H1 (cell line): ENCODE results near the gene OGDHL. TPM values are rescaled to one million over a fixed set of nuclear protein-coding genes. Genes with fewer than 3 reads are reported as not detected.

Experiments used
- CTCF ChIA-PET: fragments of 300-600 bp; sonication (Branson Sonifier 250); formaldehyde crosslinking; loops from one replicate; lab custom pipeline; 2021; ENCODE audit not compliant: partially characterized antibody; lab: Charles Lee
- POLR2A ChIA-PET: fragments of 300-600 bp; sonication (Branson Sonifier 250); formaldehyde crosslinking; loops from one replicate; lab custom pipeline; 2021; ENCODE audit warnings: inconsistent platforms; ENCODE audit not compliant: partially characterized antibody; lab: Charles Lee
- DNase-seq, 2 experiments: peaks; one replicate each; pipeline versions ENCODE4 v3.0.0 to v3.0.0-alpha.2; 2010 to 2022; ENCODE audit warnings: low spot score in 2 of 2, low read depth in 1 of 2, mixed read lengths in 1 of 2
- FAIRE-seq: peaks from 2 replicates; lab custom pipeline; 2011; peaks lifted over from hg19 to GRCh38; lab: Jason Lieb, UNC
- H2AFZ ChIP-seq: 2 replicates; pipeline ENCODE4 v1.8.1; 2012; ENCODE audit warnings: low read length, inconsistent platforms
- H2AK5ac ChIP-seq: 2 replicates; pipeline ENCODE4 v1.6.1; 2013; ENCODE audit warnings: low read depth, low read length
- H2BK120ac ChIP-seq: replicated peaks from 2 replicates; pipeline ENCODE3; 2013; ENCODE audit warnings: low read depth, low read length, inconsistent platforms
- H2BK12ac ChIP-seq: 2 replicates; pipeline ENCODE4 v1.6.1; 2013; ENCODE audit warnings: low read depth, low read length
- H2BK15ac ChIP-seq: 2 replicates; pipeline ENCODE4 v1.6.1; 2013; ENCODE audit warnings: low read length
- H2BK20ac ChIP-seq: 2 replicates; pipeline ENCODE4 v1.6.1; 2013; ENCODE audit warnings: low read length
- H2BK5ac ChIP-seq: 2 replicates; pipeline ENCODE4 v1.6.1; 2013; ENCODE audit warnings: low read depth, low read length
- H3K14ac ChIP-seq: 2 replicates; pipeline ENCODE4 v1.6.1; 2013; ENCODE audit warnings: inconsistent platforms; ENCODE audit not compliant: insufficient read length
- H3K18ac ChIP-seq: 2 replicates; pipeline ENCODE4 v1.6.1; 2013; ENCODE audit warnings: low read length; ENCODE audit errors: extremely low read depth
- H3K23ac ChIP-seq: 2 replicates; pipeline ENCODE4 v1.6.1; 2013; ENCODE audit warnings: inconsistent platforms; ENCODE audit not compliant: insufficient read length
- H3K23me2 ChIP-seq: 2 replicates; pipeline ENCODE4 v1.6.1; 2013; ENCODE audit warnings: low read depth, low read length
- H3K27ac ChIP-seq: 2 replicates; pipeline ENCODE4 v1.6.1; 2011; ENCODE audit warnings: low read depth, low read length, inconsistent platforms
- H3K27me3 ChIP-seq, 4 experiments: replicated peaks in 1 of 4; 1 replicate in 1 of 4; 2 replicates in 3 of 4; pipeline versions ENCODE4 v1.6.1 to v1.8.1; 2011 to 2013; ENCODE audit warnings: low read length in 3 of 4, mild to moderate bottlenecking in 3 of 4, inconsistent platforms in 2 of 4, mixed read lengths in 2 of 4, moderate library complexity in 1 of 4; ENCODE audit not compliant: control insufficient read depth in 3 of 4, insufficient read depth in 3 of 4; ENCODE audit errors: extremely low read depth in 1 of 4
- H3K36me3 ChIP-seq, 4 experiments: 2 replicates each; pipeline versions ENCODE4 v1.6.1 to v1.8.1; 2011 to 2013; ENCODE audit warnings: mild to moderate bottlenecking in 4 of 4, low read length in 3 of 4, moderate library complexity in 2 of 4, control low read depth in 1 of 4, inconsistent platforms in 1 of 4; ENCODE audit not compliant: insufficient read depth in 4 of 4, control insufficient read depth in 2 of 4
- H3K4ac ChIP-seq: replicated peaks from 2 replicates; pipeline ENCODE3; 2013; ENCODE audit warnings: low read length, low read depth, mixed read lengths, inconsistent platforms; ENCODE audit not compliant: insufficient read length
- H3K4me1 ChIP-seq, 4 experiments: replicated peaks in 1 of 4; 1 replicate in 1 of 4; 2 replicates in 3 of 4; pipeline versions ENCODE4 v1.6.1 to v1.8.1; 2011 to 2013; ENCODE audit warnings: low read length in 3 of 4, inconsistent platforms in 2 of 4, mixed read lengths in 1 of 4; ENCODE audit not compliant: insufficient read depth in 4 of 4, control insufficient read depth in 3 of 4
- H3K4me2 ChIP-seq, 2 experiments: 2 replicates each; pipeline versions ENCODE4 v1.6.1 to v1.8.1; 2011 to 2013; ENCODE audit warnings: low read depth in 2 of 2, low read length in 2 of 2, control low read depth in 1 of 2, inconsistent platforms in 1 of 2, mild to moderate bottlenecking in 1 of 2; ENCODE audit not compliant: insufficient read depth in 1 of 2
- H3K4me3 ChIP-seq, 4 experiments: fragments of 200-600, 300-600 bp in 1 of 4; sonication (generic), shearing (Covaris generic), sonication (Bioruptor Twin) in 1 of 4; 2 replicates each; pipeline versions ENCODE4 v1.5.1 to v1.8.1; 2011 to 2016; ENCODE audit warnings: low read length in 4 of 4, low read depth in 3 of 4, control low read depth in 2 of 4, inconsistent platforms in 2 of 4, mild to moderate bottlenecking in 2 of 4, mixed read lengths in 1 of 4, moderate library complexity in 1 of 4; ENCODE audit not compliant: insufficient read depth in 2 of 4; ENCODE audit errors: extremely low read depth in 1 of 4
- H3K56ac ChIP-seq: replicated peaks from 2 replicates; pipeline ENCODE3; 2013; ENCODE audit warnings: low read depth, mild to moderate bottlenecking, mixed read lengths, low read length, inconsistent platforms; ENCODE audit not compliant: insufficient read length
- H3K79me1 ChIP-seq: 2 replicates; pipeline ENCODE4 v1.6.1; 2013; ENCODE audit warnings: low read depth, low read length, control low read depth
- H3K79me2 ChIP-seq, 2 experiments: 2 replicates each; pipeline versions ENCODE4 v1.6.1 to v1.8.1; 2012 to 2013; ENCODE audit warnings: low read length in 2 of 2, mild to moderate bottlenecking in 2 of 2, inconsistent platforms in 1 of 2; ENCODE audit not compliant: insufficient read depth in 2 of 2, control insufficient read depth in 1 of 2
- H3K9ac ChIP-seq, 4 experiments: replicated peaks in 1 of 4; 1 replicate in 1 of 4; 2 replicates in 3 of 4; pipeline versions ENCODE4 v1.6.1 to v1.8.1; 2011 to 2013; ENCODE audit warnings: low read depth in 3 of 4, low read length in 3 of 4, control low read depth in 2 of 4, mild to moderate bottlenecking in 2 of 4, moderate library complexity in 2 of 4, inconsistent platforms in 1 of 4; ENCODE audit errors: extremely low read depth in 1 of 4
- H3K9me3 ChIP-seq, 2 experiments: 2 replicates each; pipeline versions ENCODE4 v1.6.1 to v1.8.1; 2012 to 2013; ENCODE audit warnings: mild to moderate bottlenecking in 2 of 2, moderate library complexity in 2 of 2, control low read depth in 1 of 2, inconsistent platforms in 1 of 2, low read depth in 1 of 2, low read length in 1 of 2, mixed read lengths in 1 of 2; ENCODE audit not compliant: insufficient read depth in 2 of 2
- H4K20me1 ChIP-seq, 2 experiments: replicated peaks in 1 of 2; 2 replicates each; pipeline versions ENCODE3 to v1.8.1; 2011 to 2013; ENCODE audit warnings: inconsistent platforms in 2 of 2, low read length in 2 of 2, mild to moderate bottlenecking in 1 of 2; ENCODE audit not compliant: insufficient read depth in 2 of 2, control insufficient read depth in 1 of 2
- H4K5ac ChIP-seq: 2 replicates; pipeline ENCODE4 v1.6.1; 2013; ENCODE audit warnings: low read length, low read depth, mixed read lengths, inconsistent platforms; ENCODE audit not compliant: insufficient read length
- H4K8ac ChIP-seq: 2 replicates; pipeline ENCODE4 v1.8.0; 2013; ENCODE audit warnings: mild to moderate bottlenecking, moderate library complexity, low read length, inconsistent platforms; ENCODE audit not compliant: insufficient read depth; ENCODE audit errors: extremely low read depth
- H4K91ac ChIP-seq: replicated peaks from 2 replicates; pipeline ENCODE3; 2013; ENCODE audit warnings: low read length, mixed read lengths, inconsistent platforms; ENCODE audit not compliant: insufficient read length
- ASH2L ChIP-seq: fragments of 200-600, 300-600 bp; sonication (generic); IDR thresholded peaks from one replicate; pipeline ENCODE4 v1.7.1; 2017; ENCODE audit warnings: low read length
- BCL11A ChIP-seq, 2 experiments: IDR thresholded peaks; one replicate each; pipeline ENCODE4 v1.6.1; 2011; ENCODE audit warnings: low read depth in 2 of 2, low read length in 2 of 2, mild to moderate bottlenecking in 2 of 2
- BRCA1 ChIP-seq: IDR thresholded peaks from 2 replicates; pipeline ENCODE4 v1.6.1; 2012; ENCODE audit warnings: low read depth, low read length, improper control_type of control experiment
- CBX5 ChIP-seq: fragments of 300-800, 300-1000 bp; sonication (generic); IDR thresholded peaks from 2 replicates; pipeline ENCODE4 v1.7.1; 2016; ENCODE audit warnings: antibody characterized with exemption, low read length, low read depth
- CHD1 ChIP-seq: IDR thresholded peaks from 2 replicates; pipeline ENCODE4 v1.6.1; 2012; ENCODE audit warnings: low read depth, low read length, improper control_type of control experiment
- JUN ChIP-seq: IDR thresholded peaks from 2 replicates; pipeline ENCODE4 v1.6.1; 2011; ENCODE audit warnings: low read depth, mild to moderate bottlenecking, improper control_type of control experiment, low read length
- JUND ChIP-seq: IDR thresholded peaks from 2 replicates; pipeline ENCODE4 v1.6.1; 2011; ENCODE audit warnings: mild to moderate bottlenecking, improper control_type of control experiment, low read length
- KDM5A ChIP-seq: fragments of 200-600 bp; IDR thresholded peaks from 2 replicates; pipeline ENCODE4 v1.7.1; 2012; ENCODE audit warnings: mild to moderate bottlenecking, low read length, inconsistent platforms, mixed read lengths
- MAFK ChIP-seq: IDR thresholded peaks from 2 replicates; pipeline ENCODE4 v1.6.1; 2012; ENCODE audit warnings: low read depth, mild to moderate bottlenecking, improper control_type of control experiment, low read length
- MAX ChIP-seq: IDR thresholded peaks from 2 replicates; pipeline ENCODE4 v1.6.1; 2012; ENCODE audit warnings: inconsistent platforms
- POU5F1 ChIP-seq: IDR thresholded peaks from 2 replicates; pipeline ENCODE4 v1.6.1; 2011; ENCODE audit warnings: low read depth, mild to moderate bottlenecking, low read length, moderate library complexity
- RAD21 ChIP-seq, 2 experiments: IDR thresholded peaks in 1 of 2; conservative IDR thresholded peaks in 1 of 2; 2 replicates each; pipeline ENCODE4 v1.6.1; 2011; ENCODE audit warnings: low read depth in 2 of 2, low read length in 2 of 2, improper control_type of control experiment in 1 of 2, inconsistent platforms in 1 of 2, mild to moderate bottlenecking in 1 of 2, moderate library complexity in 1 of 2
- SP2 ChIP-seq: IDR thresholded peaks from 2 replicates; pipeline ENCODE4 v1.6.1; 2012; ENCODE audit warnings: mild to moderate bottlenecking, low read length, inconsistent platforms
- SUZ12 ChIP-seq: fragments of 200-600 bp; sonication (generic); IDR thresholded peaks from 2 replicates; pipeline ENCODE4 v1.6.1; 2012; ENCODE audit warnings: mild to moderate bottlenecking, inconsistent platforms, low read length, moderate library complexity, mixed read lengths
- TEAD4 ChIP-seq: IDR thresholded peaks from 2 replicates; pipeline ENCODE4 v1.6.1; 2012; ENCODE audit warnings: low read depth, low read length, inconsistent platforms, mixed read lengths
- YY1 ChIP-seq: IDR thresholded peaks from 2 replicates; pipeline ENCODE4 v1.6.1; 2011; ENCODE audit warnings: low read depth, mild to moderate bottlenecking, low read length
- WGBS, 2 experiments: shearing (Covaris generic) in 1 of 2; methylation state at CpG; one replicate each; pipeline versions ENCODE4 v1.1.6 to v1.1.7; 2013 to 2015; ENCODE audit warnings: low lambda C conversion rate in 2 of 2, mixed read lengths in 2 of 2, inconsistent platforms in 1 of 2, low coverage in 1 of 2, missing lambda C conversion rate in 1 of 2; ENCODE audit not compliant: insufficient replicate concordance in 2 of 2, insufficient coverage in 1 of 2, insufficient read length in 1 of 2; ENCODE audit errors: extremely low coverage in 1 of 2, missing lambda C conversion rate in 1 of 2; 5-methylcytosine and 5-hydroxymethylcytosine counted together
- polyA plus RNA-seq, 7 experiments: library from polyadenylated mRNA; depleted of rRNA in 3 of 7; stranded (reverse) in 5 of 7; unstranded in 2 of 7; fragments of >200 nt in 5 of 7; fragments of 200-250 nt in 2 of 7; gene quantifications; 1 replicate in 5 of 7; 2 replicates in 1 of 7; 4 replicates in 1 of 7; pipeline versions ENCODE4 v1.2.1 to v1.2.3, GENCODE V29; 2011 to 2013; ENCODE audit warnings: missing spikeins in 2 of 7, mixed read lengths in 2 of 7
- total RNA-seq: library from RNA; stranded (reverse); fragmentation: NEBNext Ultra II Directional; extraction: Animal tissue kit (Norgen Biotek cat#: 25700); gene quantifications from 2 replicates; pipeline ENCODE4 v1.2.1, GENCODE V29; 2021

The OGDHL gene
- total and polyA plus RNA-seq, 2 of the 8 experiments (the other 6 are each of a cell fraction or from before 2014, with no cell fraction given): 16.1 to 16.6 TPM

GRCh38 chr10:49776851-49777250 is 14.7 kb upstream of the OGDHL start:
- H2BK20ac ChIP-seq: no peak overlapping the region
- H2BK120ac ChIP-seq: no peak overlapping the region
- CTCF ChIA-PET: interaction anchor here (1.6 kb wide), 1 partner anchor 183 kb away, joined by 4 read pairs; no protein-coding TSS in a partner anchor
- H4K5ac ChIP-seq: no peak overlapping the region
- H3K18ac ChIP-seq: no peak overlapping the region
- H4K8ac ChIP-seq: no peak overlapping the region
- POLR2A ChIA-PET: no interaction called here
- FAIRE-seq (no peak), DNase-seq (no peak)
- H3K23me2 ChIP-seq: no peaks in the 10 kb centered on the region
- H3K9ac ChIP-seq: no peak overlapping the region
- H3K36me3 ChIP-seq: no peaks in the 10 kb centered on the region
- H2AFZ ChIP-seq: no peak overlapping the region
- no peak overlapping the region for H4K91ac ChIP-seq
- 88% methylated on average over 4 of the region's 4 CpGs; no CpG with 5 or more reads in 1 of the 2 experiments for WGBS, 2 experiments
- H3K79me1 ChIP-seq: no peaks in the 10 kb centered on the region
- H3K4me2 ChIP-seq: no peak overlapping the region
- no peak overlapping the region for H3K23ac ChIP-seq
- H2BK12ac ChIP-seq: no peak overlapping the region
- peaks cover 0 to 2% of the 10 kb centered on the region in 2 experiments for H4K20me1 ChIP-seq
- H2BK15ac ChIP-seq: no peak overlapping the region
- H3K56ac ChIP-seq: no peak overlapping the region
- H3K4ac ChIP-seq: no peak overlapping the region
- no peaks in the 10 kb centered on the region for H3K4me1 ChIP-seq
- no peak overlapping the region for H3K27ac ChIP-seq
- no peaks in the 10 kb centered on the region for H3K9me3 ChIP-seq
- no peaks in the 10 kb centered on the region for H3K27me3 ChIP-seq
- H3K79me2 ChIP-seq: no peaks in the 10 kb centered on the region
- no peak overlapping the region for H3K14ac ChIP-seq
- no peak overlapping the region for H2AK5ac ChIP-seq
- no peak overlapping the region for H3K4me3 ChIP-seq
- H2BK5ac ChIP-seq: no peak overlapping the region
- TF ChIP-seq KDM5A (no peak), RAD21 (IDR thresholded peaks at IDR 0.05 in 1 of 2, conservative IDR thresholded peaks at IDR 0.05 in 1 of 2; ENCODE audit: low read depth in 2 of 2, low read length in 2 of 2) (no peak), POU5F1 (no peak), BRCA1 (no peak), ASH2L (no peak), SP2 (no peak), JUND (no peak), MAFK (no peak), BCL11A (IDR thresholded peaks at IDR 0.05; ENCODE audit: low read depth in 2 of 2, low read length in 2 of 2) (no peak), MAX (no peak), SUZ12 (no peak), CBX5 (no peak), YY1 (no peak), CHD1 (no peak), JUN (no peak), TEAD4 (no peak)
